Gastroesophageal sphincter (tissue), 3 donors: Measurements from ENCODE around the gene ACIN1.

Source experiments
- CTCF ChIP-seq, 4 experiments: fragments of 200-600 bp in 2 of 4; fragments of 450-650 bp in 2 of 4; sonication (generic) in 1 of 4; IDR thresholded peaks; one replicate each; pipeline ENCODE4 v1.5.1; 2017 to 2019; ENCODE audit warnings: antibody characterized with exemption in 4 of 4, mild to moderate bottlenecking in 2 of 4, moderate library complexity in 2 of 4
- POLR2A ChIP-seq, 2 donors: fragments of 450-650 bp; IDR thresholded peaks; one replicate each; pipeline ENCODE4 v1.6.1; 2017; ENCODE audit warnings: antibody characterized with exemption in 2 of 2, mild to moderate bottlenecking in 2 of 2, moderate library complexity in 1 of 2
- POLR2AphosphoS5 ChIP-seq: sonication (generic); formaldehyde crosslinking; IDR thresholded peaks from one replicate; pipeline ENCODE4 v1.6.1; 2017; ENCODE audit warnings: antibody characterized with exemption

- no peak for TF ChIP-seq CTCF (IDR thresholded peaks at IDR 0.05)
- TF ChIP-seq POLR2A (IDR thresholded peaks at IDR 0.05), result peak in 1 of 2 donors; percentile 9
- TF ChIP-seq POLR2AphosphoS5, result no peak
These were observed 23.8 kb upstream of the ACIN1 start, which contains the start of gene CEBPE for GRCh38 chr14:23118506-23119362.
